ENCODE data around the gene EPYC.

DNA sequence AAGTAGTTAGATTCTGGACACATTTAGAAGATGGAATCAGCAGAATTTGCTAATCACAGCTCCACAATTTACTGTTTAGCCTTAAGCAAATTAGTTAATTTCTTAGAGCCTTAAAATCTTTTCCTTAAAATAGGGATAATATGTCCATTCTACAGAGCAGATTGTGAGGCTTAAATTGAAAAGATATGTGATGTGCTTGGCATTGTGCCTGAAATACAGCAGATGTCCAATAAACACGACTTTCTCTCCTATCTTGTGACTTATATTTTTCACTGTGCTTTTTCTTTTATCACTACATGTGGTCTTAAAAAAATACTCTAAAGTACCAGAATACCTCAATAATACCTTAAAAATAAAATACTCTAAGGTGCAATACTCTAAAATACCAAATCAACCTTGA lies 80.4 kb downstream of the EPYC start:
- TF ChIP-seq, protein P1, sequence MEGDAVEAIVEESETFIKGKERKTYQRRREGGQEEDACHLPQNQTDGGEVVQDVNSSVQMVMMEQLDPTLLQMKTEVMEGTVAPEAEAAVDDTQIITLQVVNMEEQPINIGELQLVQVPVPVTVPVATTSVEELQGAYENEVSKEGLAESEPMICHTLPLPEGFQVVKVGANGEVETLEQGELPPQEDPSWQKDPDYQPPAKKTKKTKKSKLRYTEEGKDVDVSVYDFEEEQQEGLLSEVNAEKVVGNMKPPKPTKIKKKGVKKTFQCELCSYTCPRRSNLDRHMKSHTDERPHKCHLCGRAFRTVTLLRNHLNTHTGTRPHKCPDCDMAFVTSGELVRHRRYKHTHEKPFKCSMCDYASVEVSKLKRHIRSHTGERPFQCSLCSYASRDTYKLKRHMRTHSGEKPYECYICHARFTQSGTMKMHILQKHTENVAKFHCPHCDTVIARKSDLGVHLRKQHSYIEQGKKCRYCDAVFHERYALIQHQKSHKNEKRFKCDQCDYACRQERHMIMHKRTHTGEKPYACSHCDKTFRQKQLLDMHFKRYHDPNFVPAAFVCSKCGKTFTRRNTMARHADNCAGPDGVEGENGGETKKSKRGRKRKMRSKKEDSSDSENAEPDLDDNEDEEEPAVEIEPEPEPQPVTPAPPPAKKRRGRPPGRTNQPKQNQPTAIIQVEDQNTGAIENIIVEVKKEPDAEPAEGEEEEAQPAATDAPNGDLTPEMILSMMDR (conservative IDR thresholded peaks at IDR 0.05; ENCODE audit: low read depth, low read length): no peak
- TF ChIP-seq POLR2A (IDR thresholded peaks at IDR 0.05; ENCODE audit: low read depth, low read length): no peak
- TF ChIP-seq, protein P2, sequence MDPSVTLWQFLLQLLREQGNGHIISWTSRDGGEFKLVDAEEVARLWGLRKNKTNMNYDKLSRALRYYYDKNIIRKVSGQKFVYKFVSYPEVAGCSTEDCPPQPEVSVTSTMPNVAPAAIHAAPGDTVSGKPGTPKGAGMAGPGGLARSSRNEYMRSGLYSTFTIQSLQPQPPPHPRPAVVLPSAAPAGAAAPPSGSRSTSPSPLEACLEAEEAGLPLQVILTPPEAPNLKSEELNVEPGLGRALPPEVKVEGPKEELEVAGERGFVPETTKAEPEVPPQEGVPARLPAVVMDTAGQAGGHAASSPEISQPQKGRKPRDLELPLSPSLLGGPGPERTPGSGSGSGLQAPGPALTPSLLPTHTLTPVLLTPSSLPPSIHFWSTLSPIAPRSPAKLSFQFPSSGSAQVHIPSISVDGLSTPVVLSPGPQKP (IDR thresholded peaks at IDR 0.05; ENCODE audit: borderline replicate concordance, low read depth, low read length): no peak

All from IMR-90 (cell line).